HL-60/S4 treated with retinoic acid at 250 ng/mL for 4 days and 3 days (cell line): ENCODE results near the gene SP1.
"Not testable (repeated sequence)": the region's sequence is repeated elsewhere in the genome, so short reads cannot be mapped to it uniquely, and the experiment has no call there.

Source experiments
- in situ Hi-C: fragments of 300-500 bp; cut with MboI; formaldehyde crosslinking; loops from 2 replicates; pipeline ENCODE4 v1.7.0; 2022; ENCODE audit warnings: low sequenced_read_pairs

SP1 gene

GRCh38 chr12:53380104-53380793 lies at the start of gene SP1:
SP1 (plus strand) TSS chr12:53380176; CDS start chr12:53380292, 116 bp downstream.
- in situ Hi-C loops = no loop called here

GRCh38 chr12:53330671-53331070 lies 49.3 kb upstream of the SP1 start:
- in situ Hi-C loops = no loop called here

- in situ Hi-C loops = not testable (repeated sequence)
These were observed 47.6 kb upstream of the SP1 start for GRCh38 chr12:53332339-53332738.

GRCh38 chr12:53332744-53333143 lies 47.2 kb upstream of the SP1 start:
- in situ Hi-C loops = no loop called here

GRCh38 chr12:53333289-53333688 lies 46.7 kb upstream of the SP1 start:
- in situ Hi-C loops = no loop called here

GRCh38 chr12:53333845-53334244 lies 46.1 kb upstream of the SP1 start:
- in situ Hi-C loops = no loop called here

- in situ Hi-C loops = no loop called here
These were observed 45.2 kb upstream of the SP1 start for GRCh38 chr12:53334822-53335221.

GRCh38 chr12:53336181-53336681 lies 43.7 kb upstream of the SP1 start, which contains the start of gene SP7:
SP7 (minus strand) TSS chr12:53336354; CDS start chr12:53335646, 708 bp downstream.
- in situ Hi-C loops = no loop called here

GRCh38 chr12:53338017-53338416 lies 42.0 kb upstream of the SP1 start:
- in situ Hi-C loops = no loop called here

GRCh38 chr12:53338916-53339315 lies 41.1 kb upstream of the SP1 start:
- in situ Hi-C loops = no loop called here

- in situ Hi-C loops = no loop called here
These were observed 39.6 kb upstream of the SP1 start for GRCh38 chr12:53340398-53340797.

- in situ Hi-C loops = no loop called here
These were observed 36.5 kb upstream of the SP1 start for GRCh38 chr12:53343449-53343848.

- in situ Hi-C loops = no loop called here
These were observed 36.0 kb upstream of the SP1 start for GRCh38 chr12:53343969-53344368.

- in situ Hi-C loops = no loop called here
These were observed 35.5 kb upstream of the SP1 start for GRCh38 chr12:53344487-53344823.

- in situ Hi-C loops = no loop called here
These were observed 35.0 kb upstream of the SP1 start for GRCh38 chr12:53344824-53345485.

- in situ Hi-C loops = no loop called here
These were observed 34.3 kb upstream of the SP1 start for GRCh38 chr12:53345486-53346188.

- in situ Hi-C loops = no loop called here
These were observed 33.5 kb upstream of the SP1 start for GRCh38 chr12:53346491-53346890.

- in situ Hi-C loops = no loop called here
These were observed 32.1 kb upstream of the SP1 start for GRCh38 chr12:53347905-53348304.

GRCh38 chr12:53352331-53353256 lies 27.4 kb upstream of the SP1 start:
- in situ Hi-C loops = loop anchor here (10.0 kb wide), 1 partner anchor 62 kb away; no protein-coding TSS in a partner anchor

- in situ Hi-C loops = loop anchor here (10.0 kb wide), 1 partner anchor 62 kb away; no protein-coding TSS in a partner anchor
These were observed 26.7 kb upstream of the SP1 start for GRCh38 chr12:53353257-53353655.
